HepG2 (cell line): Measurements from ENCODE around the gene THPO. TPM values are rescaled to one million over a fixed set of nuclear protein-coding genes. Genes with fewer than 3 reads are reported as not detected.

Experiments
- ATAC-seq: fragments of 200-7000 bp; cut with Tn5 transposase; 3 replicates; pipeline ENCODE4 v1.9.1; 2020; ENCODE audit warnings: mild to moderate bottlenecking, moderate library complexity
- BruUV-seq: library from RNA; stranded (reverse); fragments of 400-500 nt; replicated peaks from 2 replicates; lab custom pipeline; 2021; lab: Mats Ljungman, UMichigan
- CTCF ChIA-PET: fragments of 300-600 bp; formaldehyde crosslinking; extraction: SDS; loops from one replicate; lab custom pipeline; 2021; ENCODE audit warnings: low total read pairs, inconsistent platforms, low intra/inter-chr PET ratio; lab: Yijun Ruan, JAX
- POLR2A ChIA-PET: fragments of 350-600 bp; sonication (Branson Sonifier 250); formaldehyde crosslinking; loops from one replicate; lab custom pipeline; 2020; ENCODE audit warnings: antibody characterized with exemption, inconsistent platforms; lab: Yijun Ruan, JAX
- DNase-seq: peaks from one replicate; pipeline ENCODE4 v3.0.0-alpha.2; 2015; ENCODE audit warnings: low spot score
- FAIRE-seq: peaks from 3 replicates; lab custom pipeline; 2011; peaks lifted over from hg19 to GRCh38; lab: Jason Lieb, UNC
- H2AFZ ChIP-seq: one replicate; pipeline ENCODE4 v1.6.1; 2011; ENCODE audit warnings: low read length, inconsistent platforms
- H3K27ac ChIP-seq: fragments of 300-600 bp; 3 replicates; pipeline ENCODE4 v1.8.0; 2011; ENCODE audit warnings: mixed run types, mild to moderate bottlenecking, mixed read lengths, low read length, inconsistent platforms; ENCODE audit not compliant: insufficient read depth; ENCODE audit errors: extremely low read length
- H3K27me3 ChIP-seq, 2 experiments: fragments of 200-600 bp in 1 of 2; 2 replicates in 1 of 2; 3 replicates in 1 of 2; pipeline versions ENCODE4 v1.6.0 to v1.8.0; 2011; ENCODE audit warnings: low read length in 2 of 2, mild to moderate bottlenecking in 2 of 2, moderate library complexity in 2 of 2, inconsistent platforms in 1 of 2; ENCODE audit not compliant: insufficient read depth in 2 of 2, control insufficient read depth in 1 of 2
- H3K36me3 ChIP-seq, 2 experiments: fragments of 200-600 bp in 1 of 2; replicated peaks in 1 of 2; 2 replicates in 1 of 2; 3 replicates in 1 of 2; pipeline versions ENCODE4 v1.5.1 to v1.8.0; 2011; ENCODE audit warnings: low read length in 2 of 2, inconsistent platforms in 1 of 2; ENCODE audit not compliant: insufficient read depth in 2 of 2, control insufficient read depth in 1 of 2
- H3K4me1 ChIP-seq: 2 replicates; pipeline ENCODE4 v1.5.1; 2012; ENCODE audit warnings: low read length, inconsistent platforms; ENCODE audit not compliant: insufficient read depth
- H3K4me2 ChIP-seq: 2 replicates; pipeline ENCODE4 v1.6.0; 2011; ENCODE audit warnings: low read depth, low read length, inconsistent platforms
- H3K4me3 ChIP-seq, 3 experiments: fragments of 200-600 bp in 1 of 3; sonication (generic), shearing (Covaris generic) in 1 of 3; replicated peaks in 1 of 3; 2 replicates each; pipeline ENCODE4 v1.5.1; 2011 to 2016; ENCODE audit warnings: low read length in 3 of 3, inconsistent platforms in 2 of 3, low read depth in 2 of 3, mild to moderate bottlenecking in 2 of 3, control low read depth in 1 of 3, mixed read lengths in 1 of 3; ENCODE audit not compliant: insufficient read depth in 1 of 3
- H3K79me2 ChIP-seq: one replicate; pipeline ENCODE4 v1.6.1; 2011; ENCODE audit warnings: low read length, inconsistent platforms; ENCODE audit not compliant: insufficient read depth
- H3K9ac ChIP-seq: 2 replicates; pipeline ENCODE4 v1.6.0; 2011; ENCODE audit warnings: mild to moderate bottlenecking, low read depth, low read length, inconsistent platforms; ENCODE audit not compliant: insufficient read depth
- H3K9me3 ChIP-seq: 2 replicates; pipeline ENCODE4 v1.5.1; 2012; ENCODE audit warnings: mild to moderate bottlenecking, low read length
- H4K20me1 ChIP-seq: 2 replicates; pipeline ENCODE4 v1.6.0; 2011; ENCODE audit warnings: inconsistent platforms, mild to moderate bottlenecking, low read length, moderate library complexity; ENCODE audit not compliant: insufficient read depth
- MAFK ChIP-seq, 2 experiments: IDR thresholded peaks in 1 of 2; conservative IDR thresholded peaks in 1 of 2; 2 replicates each; pipeline ENCODE4 v1.6.1; 2011; ENCODE audit warnings: improper control_type of control experiment in 2 of 2, low read length in 2 of 2
- MTA1 ChIP-seq: sonication (generic); formaldehyde crosslinking; IDR thresholded peaks from 2 replicates; pipeline ENCODE4 v1.4.0; 2020; ENCODE audit warnings: missing genetic modification reagents, mild to moderate bottlenecking, borderline replicate concordance
- TCF12 ChIP-seq, 2 experiments: fragments of 450-650 bp in 1 of 2; sonication (generic) in 1 of 2; formaldehyde crosslinking in 1 of 2; IDR thresholded peaks; 2 replicates each; pipeline versions ENCODE4 v1.6.1 to v1.8.0; 2017 to 2022; ENCODE audit warnings: antibody characterized with exemption in 1 of 2, mild to moderate bottlenecking in 1 of 2, missing genetic modification reagents in 1 of 2, moderate library complexity in 1 of 2
- ZFP41 ChIP-seq: sonication (generic); formaldehyde crosslinking; IDR thresholded peaks from 2 replicates; pipeline ENCODE4 v1.4.0; 2020; ENCODE audit warnings: mild to moderate bottlenecking, missing genetic modification reagents, borderline replicate concordance
- ZNF3 ChIP-seq: IDR thresholded peaks from 2 replicates; pipeline ENCODE4 v1.7.0; 2017; ENCODE audit warnings: inconsistent platforms
- WGBS: methylation state at CpG from one replicate; pipeline ENCODE4 v1.1.6; 2017; ENCODE audit warnings: low lambda C conversion rate; 5-methylcytosine and 5-hydroxymethylcytosine counted together
- in situ Hi-C: cut with HindIII; loops from 2 replicates; pipeline ENCODE4 v1.10.0; 2017; ENCODE audit warnings: low pct_unique_long_range_greater_than_20kb; ENCODE audit not compliant: extremely low pct_ligation_motif_present
- intact Hi-C: fragments of 100-400 bp; cut with micrococcal nuclease; formaldehyde crosslinking; loops from one replicate; pipeline ENCODE4 v1.10.0; 2022; ENCODE audit not compliant: unreplicated experiment
- polyA plus RNA-seq, 8 experiments: library from polyadenylated mRNA; depleted of rRNA in 3 of 8; stranded (reverse) in 7 of 8; unstranded in 1 of 8; fragments of >200 nt; fragmentation: Illumina TruSeq in 4 of 8; extraction: Trizol in 4 of 8; gene quantifications; 2 replicates each; pipeline versions ENCODE4 v1.2.1 to v1.2.3, GENCODE V29; 2011 to 2016; ENCODE audit warnings: low read depth in 4 of 8, missing spikeins in 1 of 8, mixed read lengths in 1 of 8; ENCODE audit not compliant: insufficient read depth in 1 of 8
- total RNA-seq, 5 experiments: library from RNA; depleted of rRNA; stranded (reverse); fragments of >200 nt; fragmentation: Illumina TruSeq; extraction: Trizol; gene quantifications; 2 replicates each; pipeline ENCODE4 v1.2.3, GENCODE V29; 2016; ENCODE audit warnings: low read depth in 1 of 5

Gene THPO
- total and polyA plus RNA-seq, 2 of the 13 experiments (the other 11 are each of a cell fraction or from before 2014, with no cell fraction given) = 2.8 to 4.8 TPM

DNA sequence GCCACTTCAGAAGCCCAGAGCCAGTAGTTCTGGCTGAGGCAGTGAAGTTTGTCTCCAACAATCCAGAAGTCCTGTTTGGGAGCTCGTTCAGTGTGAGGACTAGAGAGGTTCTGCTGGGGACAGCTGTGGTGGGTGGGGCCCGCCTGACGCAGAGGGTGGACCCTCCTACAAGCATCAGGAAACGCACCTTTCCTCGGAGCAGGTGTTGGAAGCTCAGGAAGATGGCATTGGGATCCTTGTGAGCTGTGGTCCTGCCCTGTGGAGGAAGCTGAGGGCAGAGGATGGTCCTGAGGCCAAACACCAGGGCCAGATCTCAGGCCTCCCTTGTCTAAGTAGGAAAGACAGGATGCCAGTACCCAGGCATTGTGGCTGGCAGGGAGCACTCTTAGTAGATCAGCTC is 5.1 kb downstream of the THPO start (continued):
- no peak for TF ChIP-seq ZFP41
- TF ChIP-seq ZNF3 (CRISPR knock-in tag) = no peak

DNA sequence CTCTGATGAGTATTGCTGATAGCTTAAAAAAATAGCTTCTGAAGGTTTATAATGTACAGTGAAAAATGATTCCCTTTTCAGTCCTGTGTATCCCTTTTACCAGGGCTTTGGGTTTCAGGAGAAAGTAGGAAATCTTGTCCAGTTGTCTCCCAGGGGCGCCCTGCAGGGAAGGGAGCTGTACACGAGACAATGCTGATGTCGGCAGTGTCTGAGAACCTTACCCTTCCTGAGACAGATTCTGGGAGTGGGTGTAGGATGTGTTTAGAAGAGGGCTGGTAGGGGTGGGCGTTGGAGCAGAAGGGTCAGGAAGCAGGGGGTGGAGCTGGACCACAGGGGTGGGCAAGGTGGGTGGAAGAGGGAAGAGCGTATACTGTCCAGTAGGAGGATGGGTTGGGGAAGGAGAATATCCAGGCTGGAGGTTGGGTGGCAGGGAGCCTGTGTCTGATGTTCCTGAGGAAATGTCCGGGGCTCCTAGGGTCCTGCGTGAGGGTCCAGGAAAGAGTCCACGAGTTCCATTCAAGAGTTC is 5.6 kb downstream of the THPO start:
- ATAC-seq (peak; percentile 7; the same call in 1 of the 3 replicates), FAIRE-seq (no peak), DNase-seq (no peak)
- in situ Hi-C loops (loop anchor here (10.0 kb wide), 2 partner anchors 92 to 142 kb away; no protein-coding TSS in a partner anchor), intact Hi-C loops (loop anchor here (5.0 kb wide), 1 partner anchor 1205 kb away; no protein-coding TSS in a partner anchor)
- CTCF ChIA-PET = interaction anchor here (1.0 to 2.3 kb wide), 5 partner anchors 18 to 172 kb away, joined by 4 to 20 read pairs (median 7); no protein-coding TSS in a partner anchor
- Histone ChIP-seq H4K20me1 (peaks cover 15% of the 10 kb centered on the region), H3K4me2 (no peak overlapping the region), H2AFZ (no peak overlapping the region), H3K36me3 (peaks cover 15 to 50% of the 10 kb centered on the region in 2 experiments), H3K4me1 (peaks cover 30% of the 10 kb centered on the region), H3K27me3 (no peaks in the 10 kb centered on the region; a peak in 1 of 5 replicates), H3K9me3 (no peaks in the 10 kb centered on the region), H3K79me2 (peaks cover 8% of the 10 kb centered on the region), H3K9ac (no peak overlapping the region), H3K27ac (no peak overlapping the region), H3K4me3 (no peak overlapping the region)
- peak in 1 of 2 experiments; percentile 47; a peak in 3 of 4 replicates for TF ChIP-seq MAFK (conservative IDR thresholded peaks at IDR 0.05 in 1 of 2, IDR thresholded peaks at IDR 0.05 in 1 of 2; ENCODE audit: low read length in 2 of 2)
- TF ChIP-seq MTA1 (CRISPR knock-in tag) = no peak
- no peak for TF ChIP-seq TCF12 (IDR thresholded peaks at IDR 0.05)
- no peak for TF ChIP-seq TCF12 (CRISPR knock-in tag; IDR thresholded peaks at IDR 0.05)
- POLR2A ChIA-PET = interaction anchor here (1.2 to 3.5 kb wide), 8 partner anchors 8 to 169 kb away, joined by 3 to 21 read pairs (median 6); partner anchors contain the start of genes CLCN2 and POLR2H
- 87% methylated on average over 8 of the region's 8 CpGs for WGBS
- no TSS peak for BruUV-seq
